ENCODE measurements around the gene KCNA3. TPM values are rescaled to one million over a fixed set of nuclear protein-coding genes. Genes with fewer than 3 reads are reported as not detected.

The KCNA3 gene
- total RNA-seq (2014; rRNA removed), result not detected in 2 replicates
- polyA plus RNA-seq (2012), result not detected

- DNase-seq (ENCODE audit: low read depth), result no peak
Measured at GRCh38 chr1:110674337-110675059, at the start of gene KCNA3. Gene KCNA3 (minus strand): TSS chr1:110674940. CDS start chr1:110674809, 131 bp downstream.

- no peak for DNase-seq (ENCODE audit: low read depth)
Measured at GRCh38 chr1:110722807-110723206, 48.1 kb upstream of the KCNA3 start.

GRCh38 chr1:110719908-110720307, 45.2 kb upstream of the KCNA3 start:
- DNase-seq (ENCODE audit: low read depth), result no peak

- DNase-seq (ENCODE audit: low read depth), result no peak
Measured at GRCh38 chr1:110718452-110718851, 43.7 kb upstream of the KCNA3 start.

GRCh38 chr1:110717179-110717578, 42.4 kb upstream of the KCNA3 start:
- DNase-seq (ENCODE audit: low read depth), result no peak

GRCh38 chr1:110714374-110714995, 39.7 kb upstream of the KCNA3 start:
- DNase-seq (ENCODE audit: low read depth), result no peak

GRCh38 chr1:110713221-110713620, 38.5 kb upstream of the KCNA3 start:
- no peak for DNase-seq (ENCODE audit: low read depth)

- no peak for DNase-seq (ENCODE audit: low read depth)
Measured at GRCh38 chr1:110710314-110710713, 35.6 kb upstream of the KCNA3 start.

GRCh38 chr1:110708974-110709440, 34.3 kb upstream of the KCNA3 start:
- no peak for DNase-seq (ENCODE audit: low read depth)

- no peak for DNase-seq (ENCODE audit: low read depth)
Measured at GRCh38 chr1:110707232-110707631, 32.5 kb upstream of the KCNA3 start.

GRCh38 chr1:110706621-110707020, 31.9 kb upstream of the KCNA3 start:
- DNase-seq (ENCODE audit: low read depth), result no peak

- DNase-seq (ENCODE audit: low read depth), result no peak
Measured at GRCh38 chr1:110702260-110702659, 27.5 kb upstream of the KCNA3 start.

- no peak for DNase-seq (ENCODE audit: low read depth)
Measured at GRCh38 chr1:110700767-110701166, 26.0 kb upstream of the KCNA3 start.

- no peak for DNase-seq (ENCODE audit: low read depth)
Measured at GRCh38 chr1:110697606-110698005, 22.9 kb upstream of the KCNA3 start.

GRCh38 chr1:110696818-110697217, 22.1 kb upstream of the KCNA3 start:
- DNase-seq (ENCODE audit: low read depth), result no peak

- DNase-seq (ENCODE audit: low read depth), result no peak
Measured at GRCh38 chr1:110690709-110691365, 16.1 kb upstream of the KCNA3 start.

- DNase-seq (ENCODE audit: low read depth), result no peak
Measured at GRCh38 chr1:110689868-110690267, 15.1 kb upstream of the KCNA3 start.

- no peak for DNase-seq (ENCODE audit: low read depth)
Measured at GRCh38 chr1:110688514-110688913, 13.8 kb upstream of the KCNA3 start.

- peak; percentile 41 for DNase-seq (ENCODE audit: low read depth)
Measured at GRCh38 chr1:110687250-110687649, 12.5 kb upstream of the KCNA3 start.

GRCh38 chr1:110686188-110686587, 11.4 kb upstream of the KCNA3 start:
- DNase-seq (ENCODE audit: low read depth), result no peak

GRCh38 chr1:110684491-110684890, 9.8 kb upstream of the KCNA3 start:
- no peak for DNase-seq (ENCODE audit: low read depth)

GRCh38 chr1:110682898-110683297, 8.2 kb upstream of the KCNA3 start:
- DNase-seq (ENCODE audit: low read depth), result no peak
